Hematopoietic multipotent progenitor cell (in vitro differentiated cells): ENCODE measurements around the gene FRMD4A. TPM values are rescaled to one million over a fixed set of nuclear protein-coding genes. Genes with fewer than 3 reads are reported as not detected.
A peak's percentile ranks its signal among the peaks of the same experiment; 100 is the strongest.

Source experiments
- DNase-seq, 3 donors: peaks; one replicate each; pipeline ENCODE4 v3.0.0-alpha.2; 2011 to 2015; ENCODE audit warnings: low read depth in 2 of 3, low spot score in 2 of 3
- total RNA-seq: library from RNA; depleted of rRNA; stranded (reverse); fragments of >200 nt; gene quantifications from one replicate; pipeline ENCODE4 v1.2.3, GENCODE V29; 2012

FRMD4A gene
- total RNA-seq, 1 donor = 0.54 TPM

GRCh38 chr10:14024329-14025202, 306.2 kb downstream of the FRMD4A start:
- peak in 1 of 3 donors; percentile 21 for DNase-seq

- DNase-seq = no peak
Measured at GRCh38 chr10:14023673-14024328, 306.9 kb downstream of the FRMD4A start.

GRCh38 chr10:14022954-14023672, 307.6 kb downstream of the FRMD4A start:
- DNase-seq = no peak

GRCh38 chr10:14022052-14022451, 308.7 kb downstream of the FRMD4A start:
- no peak for DNase-seq

- no peak for DNase-seq
Measured at GRCh38 chr10:14020037-14020664, 310.6 kb downstream of the FRMD4A start.

- DNase-seq = no peak
Measured at GRCh38 chr10:14017467-14017866, 313.3 kb downstream of the FRMD4A start.

- no peak for DNase-seq
Measured at GRCh38 chr10:14016931-14017333, 313.8 kb downstream of the FRMD4A start.

GRCh38 chr10:14016011-14016536, 314.6 kb downstream of the FRMD4A start:
- peak in 2 of 3 donors; percentile 39 to 55 for DNase-seq

- DNase-seq = no peak
Measured at GRCh38 chr10:14014423-14014822, 316.3 kb downstream of the FRMD4A start.

- no peak for DNase-seq
Measured at GRCh38 chr10:14010769-14011574, 319.8 kb downstream of the FRMD4A start.

GRCh38 chr10:14010101-14010558, 320.6 kb downstream of the FRMD4A start:
- no peak for DNase-seq

- DNase-seq = peak in 1 of 3 donors; percentile 55
Measured at GRCh38 chr10:14009371-14010100, 321.2 kb downstream of the FRMD4A start.

GRCh38 chr10:14008740-14009080, 322.0 kb downstream of the FRMD4A start:
- DNase-seq = no peak

- DNase-seq = no peak
Measured at GRCh38 chr10:14004536-14004935, 326.2 kb downstream of the FRMD4A start.

GRCh38 chr10:14003517-14004184, 327.1 kb downstream of the FRMD4A start:
- DNase-seq = no peak

- no peak for DNase-seq
Measured at GRCh38 chr10:14001298-14002040, 329.3 kb downstream of the FRMD4A start.

- DNase-seq = no peak
Measured at GRCh38 chr10:13998163-13998835, 332.4 kb downstream of the FRMD4A start.
